ENCODE results near the gene MYH1.
"Not testable (repeated sequence)": the region's sequence is repeated elsewhere in the genome, so short reads cannot be mapped to it uniquely, and the experiment has no call there.

The MYH1 gene

GRCh38 chr17:10547351-10547750, 29.0 kb upstream of the MYH1 start:
- DNase-seq (ENCODE audit: low read depth, low spot score), result no peak
- no peak overlapping the region for H3K4me3 ChIP-seq
- H3K27ac ChIP-seq, result no peak overlapping the region
- H3K36me3 ChIP-seq (ENCODE audit: insufficient read depth, low read length), result no peaks in the 10 kb centered on the region
- H3K9ac ChIP-seq (ENCODE audit: insufficient read length), result no peak overlapping the region
- H3K9me3 ChIP-seq (ENCODE audit: low read depth, low read length), result no peaks in the 10 kb centered on the region
- TF ChIP-seq POLR2AphosphoS5 (IDR thresholded peaks at IDR 0.05; ENCODE audit: borderline replicate concordance, low read depth, low read length) (no peak), FOXP2 (optimal IDR thresholded peaks at IDR 0.05; ENCODE audit: control extremely low read depth, extremely low read length, insufficient read depth) (no peak), EZH2 (IDR thresholded peaks at IDR 0.05) (no peak)

- H3K36me3 ChIP-seq (ENCODE audit: insufficient read depth, low read length); H3K4me3 ChIP-seq; DNase-seq (ENCODE audit: low read depth, low spot score); H3K9ac ChIP-seq (ENCODE audit: insufficient read length); H3K27ac ChIP-seq; H3K9me3 ChIP-seq (ENCODE audit: low read depth, low read length): not testable (repeated sequence)
Observed at GRCh38 chr17:10543486-10543885, 25.1 kb upstream of the MYH1 start.

- H3K4me3 ChIP-seq; H3K9me3 ChIP-seq (ENCODE audit: low read depth, low read length); H3K27ac ChIP-seq; H3K9ac ChIP-seq (ENCODE audit: insufficient read length); H3K36me3 ChIP-seq (ENCODE audit: insufficient read depth, low read length); DNase-seq (ENCODE audit: low read depth, low spot score): not testable (repeated sequence)
Observed at GRCh38 chr17:10541179-10541578, 22.8 kb upstream of the MYH1 start.

- no peak for TF ChIP-seq FOXP2 (optimal IDR thresholded peaks at IDR 0.05; ENCODE audit: control extremely low read depth, extremely low read length, insufficient read depth)
- TF ChIP-seq POLR2AphosphoS5 (IDR thresholded peaks at IDR 0.05; ENCODE audit: borderline replicate concordance, low read depth, low read length), result no peak
- TF ChIP-seq EZH2 (IDR thresholded peaks at IDR 0.05), result no peak
- H3K9me3 ChIP-seq (ENCODE audit: low read depth, low read length), result no peaks in the 10 kb centered on the region
- no peak overlapping the region for H3K4me3 ChIP-seq
- H3K9ac ChIP-seq (ENCODE audit: insufficient read length), result no peak overlapping the region
- H3K27ac ChIP-seq, result no peak overlapping the region
- no peaks in the 10 kb centered on the region for H3K36me3 ChIP-seq (ENCODE audit: insufficient read depth, low read length)
- DNase-seq (ENCODE audit: low read depth, low spot score), result no peak
Observed at GRCh38 chr17:10532026-10532425, 13.7 kb upstream of the MYH1 start.

- DNase-seq (ENCODE audit: low read depth, low spot score), result no peak
- no peaks in the 10 kb centered on the region for H3K36me3 ChIP-seq (ENCODE audit: insufficient read depth, low read length)
- no peak overlapping the region for H3K9ac ChIP-seq (ENCODE audit: insufficient read length)
Observed at GRCh38 chr17:10527419-10527818, 9.1 kb upstream of the MYH1 start.

GRCh38 chr17:10526517-10526916, 8.2 kb upstream of the MYH1 start:
- no peak for DNase-seq (ENCODE audit: low read depth, low spot score)
- no peaks in the 10 kb centered on the region for H3K36me3 ChIP-seq (ENCODE audit: insufficient read depth, low read length)
- H3K9ac ChIP-seq (ENCODE audit: insufficient read length), result no peak overlapping the region
- H3K9me3 ChIP-seq (ENCODE audit: low read depth, low read length), result no peaks in the 10 kb centered on the region
- TF ChIP-seq EZH2 (IDR thresholded peaks at IDR 0.05), result no peak
- TF ChIP-seq POLR2AphosphoS5 (IDR thresholded peaks at IDR 0.05; ENCODE audit: borderline replicate concordance, low read depth, low read length), result no peak
- TF ChIP-seq FOXP2 (optimal IDR thresholded peaks at IDR 0.05; ENCODE audit: control extremely low read depth, extremely low read length, insufficient read depth), result no peak
- H3K4me3 ChIP-seq, result no peak overlapping the region
- no peak overlapping the region for H3K27ac ChIP-seq

More at GRCh38 chr17:10527419-10527818, 9.1 kb upstream of the MYH1 start:
- H3K9me3 ChIP-seq (ENCODE audit: low read depth, low read length), result no peaks in the 10 kb centered on the region
- TF ChIP-seq FOXP2 (optimal IDR thresholded peaks at IDR 0.05; ENCODE audit: control extremely low read depth, extremely low read length, insufficient read depth) (no peak), EZH2 (IDR thresholded peaks at IDR 0.05) (no peak), POLR2AphosphoS5 (IDR thresholded peaks at IDR 0.05; ENCODE audit: borderline replicate concordance, low read depth, low read length) (no peak)
- H3K4me3 ChIP-seq, result no peak overlapping the region
- no peak overlapping the region for H3K27ac ChIP-seq

GRCh38 chr17:10523064-10523463, 4.7 kb upstream of the MYH1 start:
- TF ChIP-seq FOXP2 (optimal IDR thresholded peaks at IDR 0.05; ENCODE audit: control extremely low read depth, extremely low read length, insufficient read depth) (no peak), EZH2 (IDR thresholded peaks at IDR 0.05) (no peak), POLR2AphosphoS5 (IDR thresholded peaks at IDR 0.05; ENCODE audit: borderline replicate concordance, low read depth, low read length) (no peak)
- DNase-seq (ENCODE audit: low read depth, low spot score), result no peak
- Histone ChIP-seq H3K9ac (ENCODE audit: insufficient read length) (no peak overlapping the region), H3K27ac (no peak overlapping the region), H3K36me3 (ENCODE audit: insufficient read depth, low read length) (no peaks in the 10 kb centered on the region), H3K9me3 (ENCODE audit: low read depth, low read length) (no peaks in the 10 kb centered on the region), H3K4me3 (no peak overlapping the region)

GRCh38 chr17:10521949-10522348, 3.6 kb upstream of the MYH1 start:
- Histone ChIP-seq H3K9me3 (ENCODE audit: low read depth, low read length) (no peaks in the 10 kb centered on the region), H3K4me3 (no peak overlapping the region), H3K27ac (no peak overlapping the region), H3K36me3 (ENCODE audit: insufficient read depth, low read length) (no peaks in the 10 kb centered on the region), H3K9ac (ENCODE audit: insufficient read length) (no peak overlapping the region)
- no peak for DNase-seq (ENCODE audit: low read depth, low spot score)
- no peak for TF ChIP-seq POLR2AphosphoS5 (IDR thresholded peaks at IDR 0.05; ENCODE audit: borderline replicate concordance, low read depth, low read length)
- no peak for TF ChIP-seq EZH2 (IDR thresholded peaks at IDR 0.05)
- no peak for TF ChIP-seq FOXP2 (optimal IDR thresholded peaks at IDR 0.05; ENCODE audit: control extremely low read depth, extremely low read length, insufficient read depth)

GRCh38 chr17:10516638-10517037, 1.7 kb downstream of the MYH1 start:
- DNase-seq (ENCODE audit: low read depth, low spot score), result no peak
- Histone ChIP-seq H3K4me3 (no peak overlapping the region), H3K9ac (ENCODE audit: insufficient read length) (no peak overlapping the region), H3K36me3 (ENCODE audit: insufficient read depth, low read length) (no peaks in the 10 kb centered on the region), H3K27ac (no peak overlapping the region), H3K9me3 (ENCODE audit: low read depth, low read length) (no peaks in the 10 kb centered on the region)
- no peak for TF ChIP-seq FOXP2 (optimal IDR thresholded peaks at IDR 0.05; ENCODE audit: control extremely low read depth, extremely low read length, insufficient read depth)
- TF ChIP-seq POLR2AphosphoS5 (IDR thresholded peaks at IDR 0.05; ENCODE audit: borderline replicate concordance, low read depth, low read length), result no peak
- TF ChIP-seq EZH2 (IDR thresholded peaks at IDR 0.05), result no peak

All from SK-N-MC (cell line).